ENCODE data around the gene ATP13A1.
A peak's percentile ranks its signal among the peaks of the same experiment; 100 is the strongest.

The ATP13A1 gene

DNA sequence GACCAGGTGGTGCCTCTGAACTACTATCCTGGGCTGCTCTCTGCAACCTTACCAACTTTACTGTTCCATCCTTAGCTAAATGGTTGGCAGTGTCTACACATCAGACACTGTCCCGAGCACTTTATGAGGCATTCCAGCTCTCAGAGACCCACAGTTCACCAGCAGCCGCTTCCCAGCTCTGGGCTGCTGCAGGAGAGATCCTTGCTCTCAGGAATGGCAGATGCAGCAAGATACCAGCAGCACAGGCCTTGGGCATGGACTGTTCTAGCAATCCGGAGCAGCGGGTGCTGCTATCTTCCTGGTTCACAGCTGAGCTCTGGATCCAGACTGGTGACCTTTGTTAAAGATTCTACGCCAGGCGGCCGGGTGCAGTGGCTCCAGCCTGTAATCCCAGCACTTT lies 32.1 kb downstream of the ATP13A1 start:
- TF ChIP-seq, protein P1, sequence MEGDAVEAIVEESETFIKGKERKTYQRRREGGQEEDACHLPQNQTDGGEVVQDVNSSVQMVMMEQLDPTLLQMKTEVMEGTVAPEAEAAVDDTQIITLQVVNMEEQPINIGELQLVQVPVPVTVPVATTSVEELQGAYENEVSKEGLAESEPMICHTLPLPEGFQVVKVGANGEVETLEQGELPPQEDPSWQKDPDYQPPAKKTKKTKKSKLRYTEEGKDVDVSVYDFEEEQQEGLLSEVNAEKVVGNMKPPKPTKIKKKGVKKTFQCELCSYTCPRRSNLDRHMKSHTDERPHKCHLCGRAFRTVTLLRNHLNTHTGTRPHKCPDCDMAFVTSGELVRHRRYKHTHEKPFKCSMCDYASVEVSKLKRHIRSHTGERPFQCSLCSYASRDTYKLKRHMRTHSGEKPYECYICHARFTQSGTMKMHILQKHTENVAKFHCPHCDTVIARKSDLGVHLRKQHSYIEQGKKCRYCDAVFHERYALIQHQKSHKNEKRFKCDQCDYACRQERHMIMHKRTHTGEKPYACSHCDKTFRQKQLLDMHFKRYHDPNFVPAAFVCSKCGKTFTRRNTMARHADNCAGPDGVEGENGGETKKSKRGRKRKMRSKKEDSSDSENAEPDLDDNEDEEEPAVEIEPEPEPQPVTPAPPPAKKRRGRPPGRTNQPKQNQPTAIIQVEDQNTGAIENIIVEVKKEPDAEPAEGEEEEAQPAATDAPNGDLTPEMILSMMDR (conservative IDR thresholded peaks at IDR 0.05): no peak
- H3K27ac ChIP-seq: no peak overlapping the region

GRCh38 chr19:19630426-19630825 lies 33.0 kb downstream of the ATP13A1 start:
- no peak overlapping the region for H3K27ac ChIP-seq

GRCh38 chr19:19630062-19630414 lies 33.4 kb downstream of the ATP13A1 start:
- TF ChIP-seq, protein P1 (conservative IDR thresholded peaks at IDR 0.05): no peak
- no peak overlapping the region for H3K27ac ChIP-seq

More at GRCh38 chr19:19630426-19630825, 33.0 kb downstream of the ATP13A1 start:
- TF ChIP-seq, protein P1 (conservative IDR thresholded peaks at IDR 0.05): no peak

DNA sequence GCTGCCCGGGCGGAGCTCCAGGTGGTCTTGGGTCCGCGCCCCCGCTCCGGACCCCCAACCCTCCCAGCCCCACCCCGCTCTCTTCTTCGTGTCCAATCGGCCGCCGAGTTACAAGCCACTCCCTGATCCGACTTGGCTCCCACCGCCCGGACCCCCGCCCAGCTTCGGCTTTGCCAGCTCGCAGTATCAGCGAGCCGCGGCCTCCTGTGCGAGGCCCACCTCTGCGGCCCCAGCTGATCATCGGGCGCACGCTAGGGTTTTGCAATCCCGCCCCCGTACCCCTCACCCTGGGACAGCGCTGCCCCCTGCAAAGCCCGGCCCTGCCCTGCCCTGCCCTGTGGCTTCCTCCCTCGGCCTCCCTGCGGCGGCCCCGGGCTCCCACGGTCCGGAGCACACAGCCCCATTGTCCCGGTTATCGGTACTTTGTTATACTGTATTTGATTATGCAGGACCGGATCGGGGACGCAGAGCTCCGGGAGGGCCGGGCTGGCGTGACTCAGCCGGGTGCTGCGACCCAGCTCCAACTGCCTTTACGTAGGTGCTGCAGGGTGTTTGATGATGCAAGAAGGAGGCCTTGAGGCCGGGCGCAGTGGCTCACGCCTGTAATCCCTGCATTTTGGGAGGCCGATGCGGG lies 34.9 kb downstream of the ATP13A1 start:
- TF ChIP-seq, protein P1 (conservative IDR thresholded peaks at IDR 0.05): no peak
- peak overlapping the region; percentile 55; the same call in 1 of the 2 replicates for H3K27ac ChIP-seq

- TF ChIP-seq, protein P1 (conservative IDR thresholded peaks at IDR 0.05): no peak
- H3K27ac ChIP-seq: peak within 1 kb of the TSS; percentile 55; the same call in 1 of the 2 replicates
Observed at GRCh38 chr19:19627621-19628500, 35.6 kb downstream of the ATP13A1 start, which contains the start of gene LPAR2. Gene LPAR2, minus strand, starts transcription at chr19:19628220. Its CDS starts 945 bp downstream, at chr19:19627275.

- no peak overlapping the region for H3K27ac ChIP-seq
- TF ChIP-seq, protein P1 (conservative IDR thresholded peaks at IDR 0.05): no peak
Observed at GRCh38 chr19:19626516-19627472, 36.7 kb downstream of the ATP13A1 start.

Measured in VCaP (cell line).